ENCODE results near the gene DNMT1.
A peak's percentile ranks its signal among the peaks of the same experiment; 100 is the strongest.

DNMT1 gene

GRCh38 chr19:10111405-10111811 is 83.3 kb downstream of the DNMT1 start, which contains the start of gene P2RY11:
Gene P2RY11 (plus strand): TSS chr19:10111693. CDS start chr19:10111722, 29 bp downstream.
- no peak for DNase-seq

- DNase-seq, result no peak
Measured at GRCh38 chr19:10110972-10111317, 83.8 kb downstream of the DNMT1 start.

GRCh38 chr19:10110076-10110971 is 84.4 kb downstream of the DNMT1 start:
- no peak for DNase-seq

- DNase-seq, result no peak
Measured at GRCh38 chr19:10109528-10109927, 85.2 kb downstream of the DNMT1 start.

- no peak for DNase-seq
Measured at GRCh38 chr19:10107817-10108367, 86.9 kb downstream of the DNMT1 start.

GRCh38 chr19:10107254-10107653 is 87.5 kb downstream of the DNMT1 start:
- DNase-seq, result no peak

- peak; percentile 93 to 98 for DNase-seq
Measured at GRCh38 chr19:10106100-10106936, 88.4 kb downstream of the DNMT1 start, which contains the start of gene PPAN. Gene PPAN (plus strand): TSS chr19:10106362. CDS start chr19:10106395, 33 bp downstream.

GRCh38 chr19:10105509-10106099 is 89.1 kb downstream of the DNMT1 start:
- no peak for DNase-seq

GRCh38 chr19:10104665-10105508 is 89.9 kb downstream of the DNMT1 start:
- no peak for DNase-seq

- DNase-seq, result no peak
Measured at GRCh38 chr19:10104130-10104513, 90.6 kb downstream of the DNMT1 start.

- no peak for DNase-seq
Measured at GRCh38 chr19:10102787-10103236, 91.9 kb downstream of the DNMT1 start.

GRCh38 chr19:10100163-10100785 is 94.5 kb downstream of the DNMT1 start:
- no peak for DNase-seq

- DNase-seq, result peak in 1 of 2 experiments; percentile 52
Measured at GRCh38 chr19:10096615-10096963, 98.2 kb downstream of the DNMT1 start.

- peak; percentile 90 to 93 for DNase-seq
Measured at GRCh38 chr19:10095948-10096614, 98.7 kb downstream of the DNMT1 start.

GRCh38 chr19:10095622-10095947 is 99.2 kb downstream of the DNMT1 start:
- DNase-seq, result no peak

GRCh38 chr19:10093295-10094186 is 101.2 kb downstream of the DNMT1 start:
- DNase-seq, result no peak

GRCh38 chr19:10092648-10093294 is 102.0 kb downstream of the DNMT1 start:
- DNase-seq, result no peak

GRCh38 chr19:10091895-10092641 is 102.7 kb downstream of the DNMT1 start:
- DNase-seq, result no peak

- no peak for DNase-seq
Measured at GRCh38 chr19:10091370-10091687, 103.4 kb downstream of the DNMT1 start.

Data from SHP77 (cell line).